Measurements from ENCODE around the gene KCNH1. TPM values are rescaled to one million over a fixed set of nuclear protein-coding genes. Genes with fewer than 3 reads are reported as not detected.

Gene KCNH1
- 2.0 to 2.2 TPM (median 2.1 TPM) in 5 replicates for total RNA-seq (2022; extraction: Qiagen RNA extraction)

GRCh38 chr1:211133836-211134669 is at the start of gene KCNH1:
TSS of gene KCNH1 (minus strand) at chr1:211134148. CDS start at chr1:211133945, 203 bp downstream.

Other genes starting within 250 kb of the KCNH1 start
- 28.8 to 31.6 TPM (median 29.9 TPM) in 5 replicates for gene RCOR3, start 125.2 kb upstream of the KCNH1 start, total RNA-seq (2022; extraction: Qiagen RNA extraction)
- gene TRAF5, start 192.7 kb upstream of the KCNH1 start, total RNA-seq (2022; extraction: Qiagen RNA extraction) = 6.3 to 7.8 TPM (median 7.6 TPM) in 5 replicates